Liver (tissue), 3 donors: ENCODE measurements around the gene EIF4H.

Experiments
- GABPA ChIP-seq, 2 donors: IDR thresholded peaks in 1 of 2; conservative IDR thresholded peaks in 1 of 2; 2 replicates each; pipeline ENCODE4 v1.6.1; 2016; ENCODE audit warnings: antibody characterized with exemption in 2 of 2, mild to moderate bottlenecking in 1 of 2, moderate library complexity in 1 of 2
- JUND ChIP-seq, 2 donors: IDR thresholded peaks; 2 replicates each; pipeline ENCODE4 v1.6.1; 2016; ENCODE audit warnings: antibody characterized with exemption in 2 of 2
- RAD21 ChIP-seq, 2 donors: IDR thresholded peaks; 2 replicates each; pipeline ENCODE4 v1.6.1; 2016; ENCODE audit warnings: antibody characterized with exemption in 2 of 2, mild to moderate bottlenecking in 2 of 2
- RXRA ChIP-seq, 2 donors: IDR thresholded peaks; 2 replicates each; pipeline ENCODE4 v1.6.1; 2017 to 2018; ENCODE audit warnings: antibody characterized with exemption in 2 of 2, mild to moderate bottlenecking in 1 of 2
- SP1 ChIP-seq: IDR thresholded peaks from 2 replicates; pipeline ENCODE4 v1.6.1; 2018; ENCODE audit warnings: antibody characterized with exemption, mild to moderate bottlenecking
- YY1 ChIP-seq: IDR thresholded peaks from 2 replicates; pipeline ENCODE4 v1.6.1; 2016; ENCODE audit warnings: antibody characterized with exemption, mild to moderate bottlenecking
- TF ChIP-seq, protein P1 (sequence below): fragments of 150-350 bp; IDR thresholded peaks from 2 replicates; pipeline ENCODE4 v1.5.1; 2017; ENCODE audit warnings: improper control_type of control experiment, low read depth, low read length; ENCODE audit not compliant: missing input control
- TF ChIP-seq, protein P2 (sequence below): IDR thresholded peaks from 2 replicates; pipeline ENCODE4 v1.6.1; 2016; ENCODE audit warnings: antibody characterized with exemption, mild to moderate bottlenecking
- TF ChIP-seq, protein P3 (sequence below): IDR thresholded peaks from 2 replicates; pipeline ENCODE4 v1.6.1; 2016; ENCODE audit warnings: antibody characterized with exemption
- donor health status: healthy.
- donor health status: healthy.

DNA sequence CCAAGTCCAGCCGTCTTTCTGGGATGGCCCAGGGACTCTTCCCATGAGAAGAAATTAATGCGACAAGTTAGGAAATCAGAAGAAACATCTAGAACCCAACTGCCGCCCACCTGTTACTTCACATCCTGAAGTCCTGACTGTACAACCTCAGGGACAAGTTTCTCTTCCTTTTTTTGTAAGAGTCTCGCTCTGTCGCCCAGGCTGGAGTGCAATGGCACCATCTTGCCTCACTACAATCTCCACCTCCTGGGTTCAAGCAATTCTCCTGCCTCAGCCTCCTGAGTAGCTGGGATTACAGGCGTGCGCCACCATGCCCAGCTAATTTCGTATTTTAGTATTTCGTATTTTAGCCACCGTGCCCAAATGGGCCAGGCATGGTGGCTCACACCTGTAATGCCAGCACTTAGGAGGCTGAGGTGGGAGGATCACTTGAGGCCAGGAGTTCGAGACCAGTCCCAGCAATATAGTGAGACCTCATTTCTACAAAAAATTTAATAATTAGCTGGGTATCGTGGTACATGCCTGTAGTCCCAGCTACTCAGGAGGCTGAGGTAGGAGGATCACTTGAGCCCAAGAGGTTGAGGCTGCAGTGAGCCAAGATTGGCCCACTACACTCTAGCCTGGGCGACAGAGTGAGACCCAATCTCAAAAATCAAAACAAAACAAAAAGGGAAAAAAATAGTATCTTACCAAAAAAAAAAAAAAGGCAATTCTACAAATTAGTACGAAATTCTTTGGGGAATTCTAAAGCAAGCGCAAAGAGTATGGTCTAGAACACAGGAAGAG, 56.5 kb downstream of the EIF4H start:
- TF ChIP-seq RAD21 (IDR thresholded peaks at IDR 0.05) (no peak), SP1 (no peak), JUND (IDR thresholded peaks at IDR 0.05) (no peak), YY1 (no peak), RXRA (IDR thresholded peaks at IDR 0.05) (no peak), GABPA (IDR thresholded peaks at IDR 0.05 in 1 of 2, conservative IDR thresholded peaks at IDR 0.05 in 1 of 2) (no peak)
- TF ChIP-seq, protein P1, sequence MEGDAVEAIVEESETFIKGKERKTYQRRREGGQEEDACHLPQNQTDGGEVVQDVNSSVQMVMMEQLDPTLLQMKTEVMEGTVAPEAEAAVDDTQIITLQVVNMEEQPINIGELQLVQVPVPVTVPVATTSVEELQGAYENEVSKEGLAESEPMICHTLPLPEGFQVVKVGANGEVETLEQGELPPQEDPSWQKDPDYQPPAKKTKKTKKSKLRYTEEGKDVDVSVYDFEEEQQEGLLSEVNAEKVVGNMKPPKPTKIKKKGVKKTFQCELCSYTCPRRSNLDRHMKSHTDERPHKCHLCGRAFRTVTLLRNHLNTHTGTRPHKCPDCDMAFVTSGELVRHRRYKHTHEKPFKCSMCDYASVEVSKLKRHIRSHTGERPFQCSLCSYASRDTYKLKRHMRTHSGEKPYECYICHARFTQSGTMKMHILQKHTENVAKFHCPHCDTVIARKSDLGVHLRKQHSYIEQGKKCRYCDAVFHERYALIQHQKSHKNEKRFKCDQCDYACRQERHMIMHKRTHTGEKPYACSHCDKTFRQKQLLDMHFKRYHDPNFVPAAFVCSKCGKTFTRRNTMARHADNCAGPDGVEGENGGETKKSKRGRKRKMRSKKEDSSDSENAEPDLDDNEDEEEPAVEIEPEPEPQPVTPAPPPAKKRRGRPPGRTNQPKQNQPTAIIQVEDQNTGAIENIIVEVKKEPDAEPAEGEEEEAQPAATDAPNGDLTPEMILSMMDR, result no peak
- TF ChIP-seq, protein P2, sequence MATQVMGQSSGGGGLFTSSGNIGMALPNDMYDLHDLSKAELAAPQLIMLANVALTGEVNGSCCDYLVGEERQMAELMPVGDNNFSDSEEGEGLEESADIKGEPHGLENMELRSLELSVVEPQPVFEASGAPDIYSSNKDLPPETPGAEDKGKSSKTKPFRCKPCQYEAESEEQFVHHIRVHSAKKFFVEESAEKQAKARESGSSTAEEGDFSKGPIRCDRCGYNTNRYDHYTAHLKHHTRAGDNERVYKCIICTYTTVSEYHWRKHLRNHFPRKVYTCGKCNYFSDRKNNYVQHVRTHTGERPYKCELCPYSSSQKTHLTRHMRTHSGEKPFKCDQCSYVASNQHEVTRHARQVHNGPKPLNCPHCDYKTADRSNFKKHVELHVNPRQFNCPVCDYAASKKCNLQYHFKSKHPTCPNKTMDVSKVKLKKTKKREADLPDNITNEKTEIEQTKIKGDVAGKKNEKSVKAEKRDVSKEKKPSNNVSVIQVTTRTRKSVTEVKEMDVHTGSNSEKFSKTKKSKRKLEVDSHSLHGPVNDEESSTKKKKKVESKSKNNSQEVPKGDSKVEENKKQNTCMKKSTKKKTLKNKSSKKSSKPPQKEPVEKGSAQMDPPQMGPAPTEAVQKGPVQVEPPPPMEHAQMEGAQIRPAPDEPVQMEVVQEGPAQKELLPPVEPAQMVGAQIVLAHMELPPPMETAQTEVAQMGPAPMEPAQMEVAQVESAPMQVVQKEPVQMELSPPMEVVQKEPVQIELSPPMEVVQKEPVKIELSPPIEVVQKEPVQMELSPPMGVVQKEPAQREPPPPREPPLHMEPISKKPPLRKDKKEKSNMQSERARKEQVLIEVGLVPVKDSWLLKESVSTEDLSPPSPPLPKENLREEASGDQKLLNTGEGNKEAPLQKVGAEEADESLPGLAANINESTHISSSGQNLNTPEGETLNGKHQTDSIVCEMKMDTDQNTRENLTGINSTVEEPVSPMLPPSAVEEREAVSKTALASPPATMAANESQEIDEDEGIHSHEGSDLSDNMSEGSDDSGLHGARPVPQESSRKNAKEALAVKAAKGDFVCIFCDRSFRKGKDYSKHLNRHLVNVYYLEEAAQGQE, result no peak
- TF ChIP-seq, protein P3, sequence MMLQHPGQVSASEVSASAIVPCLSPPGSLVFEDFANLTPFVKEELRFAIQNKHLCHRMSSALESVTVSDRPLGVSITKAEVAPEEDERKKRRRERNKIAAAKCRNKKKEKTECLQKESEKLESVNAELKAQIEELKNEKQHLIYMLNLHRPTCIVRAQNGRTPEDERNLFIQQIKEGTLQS, result no peak
